Endometrial microvascular endothelial cells (primary cell): ENCODE results near the gene FOXP1. TPM values are rescaled to one million over a fixed set of nuclear protein-coding genes. Genes with fewer than 3 reads are reported as not detected.

Experiments used
- in situ Hi-C: cut with HindIII; loops from 2 replicates; pipeline ENCODE4 v1.10.0; 2017; ENCODE audit warnings: low sequenced_read_pairs, low pct_unique_long_range_greater_than_20kb; ENCODE audit errors: inconsistent ontology term
- total RNA-seq: library from RNA; depleted of rRNA; stranded (reverse); fragments of >200 nt; gene quantifications from one replicate; pipeline ENCODE4 v1.2.3, GENCODE V29; 2015; ENCODE audit errors: inconsistent ontology term

FOXP1 gene
- total RNA-seq, 1 donor from 2014 or later, result 37.2 TPM

GRCh38 chr3:71499227-71499876 lies 84.2 kb downstream of the FOXP1 start:
- in situ Hi-C loops, result no loop called here

- in situ Hi-C loops, result no loop called here
Measured at GRCh38 chr3:71498543-71498942, 85.0 kb downstream of the FOXP1 start.

GRCh38 chr3:71497971-71498444 lies 85.5 kb downstream of the FOXP1 start:
- in situ Hi-C loops, result no loop called here

- in situ Hi-C loops, result no loop called here
Measured at GRCh38 chr3:71497367-71497897, 86.1 kb downstream of the FOXP1 start.

GRCh38 chr3:71495708-71496472 lies 87.6 kb downstream of the FOXP1 start:
- in situ Hi-C loops, result no loop called here

- in situ Hi-C loops, result no loop called here
Measured at GRCh38 chr3:71494212-71494611, 89.3 kb downstream of the FOXP1 start.

DNA sequence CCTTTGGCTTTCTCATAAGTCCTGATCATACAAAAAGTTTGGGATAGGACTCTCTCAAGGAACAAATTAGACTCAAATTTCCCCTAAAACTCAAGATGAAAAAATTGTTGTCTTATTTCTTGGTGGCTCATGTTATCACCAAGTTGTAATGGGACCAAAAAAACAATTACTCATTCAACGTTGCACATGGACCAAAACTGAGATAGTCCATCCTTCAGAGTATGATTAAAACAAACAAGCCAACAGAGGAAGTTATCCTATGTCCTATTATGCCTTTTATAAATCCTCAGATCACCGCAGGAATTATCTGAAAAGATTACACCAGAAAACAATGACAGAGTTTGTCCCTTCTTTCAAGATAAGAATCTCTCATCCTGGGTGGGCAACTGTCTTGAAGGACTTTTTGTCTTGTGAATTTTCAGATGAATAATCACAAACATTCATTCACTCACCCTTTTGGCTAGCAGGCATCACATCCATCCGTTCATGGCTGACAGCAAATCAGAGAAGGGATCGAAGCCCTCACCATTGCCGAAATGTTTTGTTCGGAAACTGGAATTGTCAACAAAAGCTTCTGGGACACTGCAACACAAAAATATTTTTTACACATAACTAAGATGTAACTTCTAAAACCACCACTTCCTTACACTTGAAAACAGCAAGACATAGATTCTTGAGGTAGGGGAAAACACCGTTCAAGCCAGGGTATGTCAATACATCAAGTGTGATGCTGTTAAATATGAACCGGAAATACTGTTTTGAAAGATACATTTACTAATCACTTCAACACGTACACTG lies 90.4 kb downstream of the FOXP1 start:
- in situ Hi-C loops, result no loop called here

- in situ Hi-C loops, result no loop called here
Measured at GRCh38 chr3:71492566-71492965, 91.0 kb downstream of the FOXP1 start.

- in situ Hi-C loops, result no loop called here
Measured at GRCh38 chr3:71491154-71491752, 92.3 kb downstream of the FOXP1 start.

GRCh38 chr3:71490692-71491091 lies 92.8 kb downstream of the FOXP1 start:
- in situ Hi-C loops, result no loop called here

DNA sequence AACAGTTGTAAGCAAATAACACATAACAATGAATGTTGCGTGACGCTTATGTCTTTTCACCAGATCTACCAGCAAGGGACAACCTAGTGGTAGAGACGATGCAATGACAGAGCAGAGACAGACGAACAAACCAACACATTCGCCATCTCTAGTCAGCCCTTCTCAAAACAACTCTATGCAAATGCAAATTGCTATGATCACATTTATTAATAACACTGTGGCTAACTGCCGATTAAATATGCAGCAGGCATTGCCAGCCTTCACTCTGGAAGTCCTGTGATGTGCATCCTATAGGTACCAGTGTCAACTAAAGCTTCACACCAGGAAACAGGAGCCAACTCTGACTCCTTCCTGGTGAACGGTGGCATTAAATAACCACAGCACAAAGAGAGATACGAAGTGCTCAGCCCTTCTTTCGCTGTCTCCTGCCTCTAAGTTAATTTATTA lies 94.2 kb downstream of the FOXP1 start:
- in situ Hi-C loops, result no loop called here

GRCh38 chr3:71488882-71489281 lies 94.6 kb downstream of the FOXP1 start:
- in situ Hi-C loops, result no loop called here

DNA sequence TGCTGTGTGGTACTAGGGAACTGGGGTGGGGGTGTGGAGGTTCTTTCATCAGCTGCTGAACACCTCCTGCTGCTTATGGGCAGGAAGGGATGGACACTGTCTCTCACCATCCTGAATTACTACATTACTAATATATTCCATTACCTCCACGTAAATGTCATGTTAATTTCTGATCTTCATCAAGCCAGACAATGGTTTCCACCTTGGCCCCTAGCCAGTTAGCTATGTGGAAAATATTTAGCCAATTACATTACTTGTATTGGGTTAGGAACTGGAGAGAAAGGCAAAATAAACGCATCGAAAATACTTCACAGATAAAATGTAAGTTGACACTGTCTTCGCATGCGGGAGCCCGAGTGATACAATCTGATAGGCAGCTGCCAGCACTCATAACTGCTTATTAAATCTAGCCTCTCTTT lies 95.1 kb downstream of the FOXP1 start:
- in situ Hi-C loops, result no loop called here

- in situ Hi-C loops, result no loop called here
Measured at GRCh38 chr3:71487418-71487817, 96.1 kb downstream of the FOXP1 start.

DNA sequence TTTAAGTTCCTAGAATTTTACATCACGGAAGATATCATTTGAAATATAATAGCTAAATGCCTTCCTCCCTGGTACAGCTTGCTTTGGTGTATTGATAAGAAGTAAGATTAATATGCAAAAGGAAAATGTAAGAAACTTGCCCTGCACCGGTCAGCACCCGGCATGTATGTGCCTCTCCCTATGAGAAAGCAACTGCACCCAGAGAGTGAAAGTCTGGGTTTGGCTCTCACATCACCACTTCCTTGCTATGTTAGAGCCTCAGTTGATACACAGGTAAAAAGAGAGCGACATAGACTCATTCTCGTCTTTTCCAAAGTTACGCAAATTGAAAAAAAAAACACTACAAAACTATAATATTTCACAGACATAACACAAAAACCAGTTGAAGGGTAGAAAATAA lies 96.7 kb downstream of the FOXP1 start:
- in situ Hi-C loops, result no loop called here

GRCh38 chr3:71485896-71486295 lies 97.6 kb downstream of the FOXP1 start:
- in situ Hi-C loops, result no loop called here

GRCh38 chr3:71484452-71484851 lies 99.1 kb downstream of the FOXP1 start:
- in situ Hi-C loops, result no loop called here

GRCh38 chr3:71484047-71484446 lies 99.5 kb downstream of the FOXP1 start:
- in situ Hi-C loops, result no loop called here

- in situ Hi-C loops, result no loop called here
Measured at GRCh38 chr3:71482771-71483170, 100.8 kb downstream of the FOXP1 start.
